ENCODE measurements around the gene F12.
"Not testable (repeated sequence)": the region's sequence is repeated elsewhere in the genome, so short reads cannot be mapped to it uniquely, and the experiment has no call there.

The F12 gene

DNA sequence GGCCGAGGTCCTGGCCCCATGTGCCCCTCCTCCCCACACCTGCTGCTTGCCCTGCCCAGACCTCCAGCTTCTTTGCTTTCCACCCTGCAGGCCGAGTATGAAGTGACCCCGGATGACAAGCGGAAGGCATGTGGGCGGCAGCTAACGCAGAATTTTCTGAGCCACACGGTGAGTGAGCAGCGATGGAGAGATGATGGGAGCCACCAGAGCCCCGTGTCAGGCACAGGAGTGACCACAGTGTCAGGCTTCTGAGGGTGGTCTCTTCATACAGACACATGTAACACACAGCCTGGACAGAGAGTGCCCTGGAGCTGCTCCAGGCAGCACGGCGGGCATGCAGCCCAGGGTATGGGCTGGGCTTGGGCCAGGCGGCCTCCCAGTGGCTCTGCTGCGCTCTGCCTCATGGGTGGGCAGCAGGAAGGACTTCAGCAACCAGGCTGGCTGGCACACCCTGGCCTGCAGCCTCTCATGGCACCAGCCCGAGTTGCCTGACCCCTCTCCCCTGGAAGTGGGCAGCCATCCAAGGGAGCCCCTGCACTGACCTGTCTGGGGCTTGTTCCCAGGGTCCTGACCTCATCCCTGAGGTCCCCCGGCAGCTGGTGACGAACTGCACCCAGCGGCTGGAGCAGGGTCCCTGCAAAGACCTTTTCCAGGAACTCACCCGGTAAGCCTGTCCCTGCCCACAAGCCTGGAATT is 22.9 kb upstream of the F12 start:
- no peak for DNase-seq

DNA sequence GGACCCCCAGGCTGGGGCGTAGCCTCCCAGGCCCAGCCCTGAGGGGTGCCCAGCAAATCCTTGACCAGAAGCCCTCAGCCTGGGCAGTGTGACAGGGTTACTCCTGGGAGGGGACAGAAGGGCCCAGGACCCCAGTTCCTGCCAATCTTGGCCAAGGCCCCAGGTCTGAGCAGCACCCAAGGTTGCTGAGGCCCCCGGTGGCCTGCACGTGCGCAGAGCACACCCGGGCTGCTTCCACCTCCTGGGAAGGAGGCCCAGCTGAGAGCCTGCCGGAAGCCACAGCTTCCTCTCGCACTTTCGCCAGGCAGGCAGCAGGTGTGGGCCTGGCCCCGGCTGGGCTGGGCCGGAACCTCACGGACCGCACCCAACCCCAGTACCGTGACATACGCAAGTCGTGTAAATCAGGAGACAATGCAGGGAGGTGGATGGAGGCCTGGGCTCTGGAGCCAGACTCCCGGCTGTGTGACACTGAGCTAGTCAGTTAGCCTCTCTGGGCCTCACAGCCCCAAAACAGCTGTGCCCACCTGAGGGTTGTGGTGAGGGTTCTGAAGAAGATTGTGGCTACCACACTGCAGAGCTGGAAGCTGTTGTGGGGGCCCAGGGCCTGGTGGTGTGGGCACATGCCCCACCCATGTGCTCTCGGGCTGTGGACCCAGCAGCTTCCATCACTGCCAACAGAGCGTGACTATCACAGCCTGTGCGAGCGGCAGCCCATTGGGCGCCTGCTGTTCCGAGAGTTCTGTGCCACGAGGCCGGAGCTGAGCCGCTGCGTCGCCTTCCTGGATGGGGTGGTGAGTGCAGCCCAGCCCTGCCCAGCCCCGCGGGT is 22.2 kb upstream of the F12 start:
- DNase-seq, result peak; percentile 89

DNA sequence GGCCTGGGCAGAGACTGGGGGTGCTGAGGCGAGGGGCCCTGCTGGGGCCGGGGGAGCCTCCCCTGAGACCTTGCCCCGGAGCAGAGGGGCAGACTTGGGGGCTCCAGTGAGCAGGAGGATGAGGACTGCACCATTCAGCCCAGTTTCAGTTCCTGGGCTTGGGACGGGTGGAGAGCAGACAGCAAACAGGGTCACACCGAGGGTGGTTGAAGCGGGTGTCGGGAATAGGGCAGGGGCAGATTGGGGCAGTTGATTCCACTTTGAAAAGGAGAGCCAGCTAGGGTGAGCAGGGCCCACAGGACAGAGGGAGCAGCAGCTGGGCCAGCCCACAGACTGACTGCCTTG is 21.6 kb upstream of the F12 start:
- DNase-seq, result no peak

DNA sequence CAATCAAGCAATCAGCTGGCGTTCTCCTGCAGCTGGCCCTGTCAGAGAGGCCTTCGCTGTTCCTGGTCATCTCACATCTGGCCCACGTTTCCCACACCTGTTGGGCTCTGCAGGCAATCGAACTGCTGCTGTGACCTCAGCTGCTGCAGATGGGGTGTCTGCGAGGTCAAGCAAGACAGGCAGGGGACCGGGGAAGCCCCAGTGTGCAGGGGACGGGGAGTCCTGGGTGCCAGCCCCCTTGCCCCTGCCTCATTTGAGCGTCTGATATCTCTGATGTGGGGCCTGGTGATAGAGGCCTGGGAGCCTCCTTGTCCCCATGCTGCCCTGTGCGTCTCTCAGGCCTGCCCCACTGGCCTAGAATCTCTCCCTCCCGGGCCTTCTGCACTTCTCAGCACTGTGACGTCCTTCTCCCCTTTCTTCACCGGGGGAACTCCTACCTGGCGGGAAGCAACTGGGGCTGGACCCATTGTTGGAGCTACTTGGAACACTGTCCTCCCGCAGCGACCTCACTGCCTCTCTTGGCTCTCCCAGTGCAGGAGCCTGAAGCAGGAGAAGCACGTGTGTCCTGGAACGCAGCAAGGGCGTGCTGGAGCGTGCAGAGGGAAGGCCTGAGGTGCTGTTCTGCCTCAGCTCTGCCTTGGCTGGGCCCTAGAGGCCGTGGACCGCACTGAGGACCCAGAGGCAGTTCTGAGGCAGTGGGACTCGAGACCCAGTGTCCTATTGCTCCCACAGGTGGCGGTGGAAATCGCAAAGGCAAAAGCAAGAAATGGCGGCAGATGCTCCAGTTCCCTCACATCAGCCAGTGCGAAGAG is 21.0 kb upstream of the F12 start:
- DNase-seq, result peak; percentile 66

DNA sequence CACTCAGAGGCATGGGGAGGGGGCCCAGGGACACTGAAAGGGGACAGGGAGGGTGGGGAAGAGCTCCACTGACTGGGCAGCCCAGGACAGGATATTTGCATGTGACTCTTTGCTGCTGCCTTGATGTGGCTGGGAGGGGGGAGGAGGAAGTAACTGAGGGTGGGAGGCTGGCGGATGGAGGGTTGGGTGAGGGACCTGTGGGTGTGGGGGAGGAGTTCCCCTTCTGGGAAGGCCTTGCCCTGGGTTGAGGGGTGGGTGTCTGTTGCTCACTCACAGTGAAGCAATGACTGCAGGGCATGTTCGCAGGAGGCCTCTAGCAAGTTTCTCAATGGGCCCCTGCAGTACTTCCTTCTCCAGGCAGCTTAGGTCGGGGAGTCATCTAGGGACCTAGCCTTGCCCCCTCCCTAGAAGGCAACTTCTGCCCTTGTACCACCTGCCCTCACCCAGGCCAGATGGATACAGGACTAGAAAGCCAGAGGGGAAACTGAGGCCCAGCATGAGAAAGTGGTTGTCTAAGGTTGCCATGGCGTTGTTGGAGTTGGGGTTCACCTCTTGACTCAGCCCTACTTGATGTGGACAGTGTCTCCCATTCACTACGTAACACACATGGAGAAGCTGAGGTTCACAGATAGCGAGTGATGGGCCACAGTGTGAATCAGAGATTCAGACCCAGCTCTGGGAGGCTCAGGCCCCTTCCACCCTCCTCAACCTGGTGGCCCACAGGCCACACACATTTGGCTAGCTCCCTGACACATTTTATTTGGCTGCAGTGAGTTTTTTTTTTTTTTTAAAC is 20.1 kb upstream of the F12 start:
- DNase-seq, result peak; percentile 90

DNA sequence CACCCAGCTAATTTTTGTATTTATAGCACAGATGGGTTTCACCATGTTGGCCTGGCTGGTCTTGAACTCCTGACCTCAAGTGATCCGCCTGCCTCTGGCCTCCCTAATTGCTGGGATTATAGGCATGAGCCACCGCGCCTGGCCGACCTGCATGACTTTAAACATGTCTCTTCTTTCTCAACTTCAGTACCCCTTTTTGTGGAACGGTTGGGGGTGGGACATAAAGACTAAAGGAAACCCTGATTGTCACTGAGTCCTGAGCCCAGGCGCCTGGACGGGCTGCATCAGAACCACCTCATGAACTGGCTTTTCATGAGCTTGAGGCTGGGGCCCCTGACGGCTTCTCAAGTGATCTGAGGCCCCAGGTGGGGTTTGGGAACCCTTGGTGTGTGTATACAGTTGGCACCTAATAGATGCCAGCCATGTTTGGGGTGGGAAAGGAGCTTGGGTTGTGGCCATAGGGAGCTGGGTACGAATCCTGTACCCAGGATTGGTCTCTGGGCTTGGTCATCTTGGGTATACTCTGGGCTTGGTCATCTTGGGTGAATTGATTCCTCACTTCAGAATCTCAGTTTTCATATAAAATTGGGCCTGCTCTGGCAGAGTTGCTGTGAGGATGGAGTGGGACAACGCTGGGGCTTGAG is 19.3 kb upstream of the F12 start:
- DNase-seq, result peak; percentile 59

DNA sequence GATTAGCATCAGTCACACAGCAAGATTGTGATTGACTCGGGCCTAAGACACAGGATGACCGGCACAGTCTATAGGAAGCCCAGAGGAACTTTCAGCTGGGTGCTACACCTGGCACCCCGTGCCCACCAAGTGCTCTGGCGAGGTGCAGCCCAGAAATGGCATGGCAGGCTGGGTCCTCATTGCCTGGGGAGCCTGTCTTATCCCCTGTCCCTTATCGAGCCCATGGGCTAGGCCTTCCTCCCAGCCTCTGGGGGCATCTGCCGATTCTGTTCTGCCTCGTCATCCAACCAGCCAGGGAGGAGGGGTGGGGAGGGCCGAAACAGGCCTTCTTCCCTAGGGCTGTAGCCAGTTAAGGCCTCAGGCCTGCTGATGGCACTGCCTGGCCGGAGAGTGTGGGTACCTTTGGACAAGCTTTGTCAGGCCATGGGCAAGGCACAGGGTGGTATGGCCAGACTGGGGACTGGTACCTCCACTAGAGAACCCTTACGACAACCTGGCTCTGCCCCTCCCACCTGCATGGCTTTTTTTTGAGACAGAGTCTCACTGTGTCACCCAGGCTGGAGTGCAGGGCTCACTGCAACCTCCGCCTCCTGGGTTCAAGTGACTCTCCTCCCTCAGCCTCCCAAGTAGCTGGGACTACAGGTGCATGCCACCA is 18.7 kb upstream of the F12 start:
- DNase-seq, result peak; percentile 79

DNA sequence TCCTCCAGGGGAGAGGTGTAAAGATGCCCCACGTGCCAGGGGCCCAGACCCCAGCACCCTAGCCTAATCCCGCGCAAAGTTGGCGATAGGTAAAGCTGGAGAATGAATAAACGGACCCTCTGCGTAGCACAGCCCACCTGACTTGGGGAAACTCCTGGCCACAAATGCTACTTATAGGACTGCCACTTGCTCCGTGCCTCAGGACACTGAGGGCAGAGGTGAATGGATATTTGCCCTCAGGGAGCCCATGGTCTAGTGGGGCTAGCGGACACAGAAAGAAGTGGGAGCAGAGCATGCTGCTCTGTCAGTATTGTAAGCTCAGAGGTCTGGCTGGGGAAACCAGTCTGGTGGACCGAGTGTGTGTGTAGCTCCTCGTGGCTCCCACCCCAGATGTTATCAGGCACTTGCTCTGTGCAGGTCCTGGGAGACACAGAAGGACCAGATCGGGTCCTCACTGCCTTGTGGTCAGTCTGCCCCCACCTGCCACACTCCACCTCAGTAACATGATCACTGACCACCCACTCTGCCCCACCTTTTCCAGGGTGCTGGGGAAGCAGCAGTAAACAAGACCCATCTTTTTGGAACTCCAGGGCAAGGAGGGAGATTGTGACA is 18.0 kb upstream of the F12 start:
- no peak for DNase-seq

DNA sequence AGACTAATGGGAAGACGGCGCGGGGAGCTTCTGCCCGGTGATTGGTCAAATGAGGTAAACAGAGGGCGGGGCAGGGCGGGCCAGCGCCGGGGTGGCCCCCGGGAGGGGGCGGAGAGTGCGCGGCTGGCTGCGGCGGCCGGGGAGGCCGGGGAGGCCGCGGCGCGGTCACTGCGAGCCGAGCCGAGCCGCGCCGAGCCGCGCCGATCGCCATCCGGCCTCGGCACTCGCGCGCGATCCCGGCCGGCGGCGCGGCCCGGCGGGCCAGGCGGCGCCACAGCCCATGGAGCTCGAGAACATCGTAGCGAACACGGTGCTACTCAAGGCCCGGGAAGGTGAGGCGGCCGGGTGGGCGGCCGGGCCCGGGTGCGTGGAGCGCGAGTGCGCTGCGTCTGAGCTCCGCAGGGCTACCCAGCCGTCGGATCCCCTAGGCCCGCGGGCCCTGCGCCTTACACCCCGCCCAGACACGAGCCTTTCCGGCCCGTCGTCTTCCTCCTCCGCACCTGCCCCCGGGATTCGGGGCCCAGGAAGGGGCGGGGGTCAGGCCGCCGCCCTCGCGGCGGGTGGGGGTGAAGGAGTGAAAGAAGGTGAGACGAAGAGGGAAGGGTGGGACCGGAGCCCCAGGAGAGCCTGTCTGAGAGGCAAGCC is 17.3 kb upstream of the F12 start, which contains the start of gene GRK6:
GRK6 (plus strand) TSS at position 111 of the 645 bp plus-strand sequence; CDS start at position 281, 170 bp downstream.
- DNase-seq, result peak; percentile 88

DNA sequence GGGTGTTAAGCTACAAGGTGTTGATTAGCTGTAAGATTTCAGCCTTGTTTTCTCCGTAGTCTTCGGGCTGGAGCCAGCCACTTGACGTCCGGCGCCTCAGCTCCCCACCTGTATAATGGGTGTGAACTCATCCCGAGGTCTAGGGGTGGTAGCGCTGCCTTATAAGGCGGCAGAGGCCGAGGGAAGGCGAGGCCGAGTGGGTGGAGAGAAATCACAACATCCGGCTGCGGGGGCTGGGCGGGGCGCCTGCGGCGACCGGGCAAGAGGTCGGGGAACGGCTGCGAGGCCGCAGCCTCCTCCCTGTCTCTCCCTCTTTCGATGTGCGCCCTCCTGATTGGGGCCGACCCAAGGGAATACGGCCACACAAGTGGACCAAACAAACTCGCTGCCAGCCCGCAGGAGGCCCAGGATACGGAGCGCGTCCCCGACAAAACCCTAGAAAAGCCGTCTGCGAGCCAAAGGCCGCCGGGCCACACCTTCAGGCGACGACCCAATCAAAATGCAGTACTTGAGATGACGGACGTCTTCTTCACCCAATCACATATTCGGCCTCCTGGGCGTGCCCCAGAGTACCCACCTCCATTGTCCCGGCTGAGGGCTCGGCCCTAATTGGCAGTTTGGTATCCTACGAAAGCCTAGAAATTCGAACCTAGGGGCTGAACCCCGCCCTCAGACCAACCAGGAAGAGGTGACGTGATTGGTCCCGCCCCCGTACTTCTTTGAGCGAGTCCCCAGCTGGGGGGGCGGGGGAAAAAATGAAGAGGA is 16.6 kb upstream of the F12 start:
- DNase-seq, result peak; percentile 97

DNA sequence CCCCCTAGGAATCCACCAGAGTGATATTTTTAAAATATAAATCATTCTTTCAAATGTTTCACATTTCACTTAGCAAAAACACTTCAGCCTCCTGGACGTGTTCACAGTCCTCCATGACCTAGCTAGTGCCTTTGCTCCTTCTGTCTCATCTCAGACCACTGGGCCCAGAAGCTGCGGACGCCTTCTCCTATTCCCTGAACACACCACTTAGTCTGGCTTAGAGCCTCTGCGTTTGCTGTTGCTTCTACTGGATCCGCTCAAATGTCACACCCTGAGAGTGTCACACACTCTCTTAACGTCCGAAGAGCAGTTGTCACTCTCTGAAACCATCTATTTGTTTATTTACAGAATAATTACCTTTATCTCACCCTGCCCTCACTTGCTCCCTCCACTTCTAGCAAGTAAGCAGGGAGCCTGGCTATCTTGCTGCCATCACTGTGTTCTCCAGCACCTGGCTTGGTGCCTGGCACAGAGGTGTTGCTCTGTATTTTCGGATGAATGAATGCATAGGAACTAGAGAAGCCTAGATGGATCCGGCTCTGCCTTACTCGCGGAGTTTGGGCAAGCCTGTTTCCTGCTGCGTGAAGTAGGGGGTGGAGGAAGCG is 15.9 kb upstream of the F12 start:
- no peak for DNase-seq

DNA sequence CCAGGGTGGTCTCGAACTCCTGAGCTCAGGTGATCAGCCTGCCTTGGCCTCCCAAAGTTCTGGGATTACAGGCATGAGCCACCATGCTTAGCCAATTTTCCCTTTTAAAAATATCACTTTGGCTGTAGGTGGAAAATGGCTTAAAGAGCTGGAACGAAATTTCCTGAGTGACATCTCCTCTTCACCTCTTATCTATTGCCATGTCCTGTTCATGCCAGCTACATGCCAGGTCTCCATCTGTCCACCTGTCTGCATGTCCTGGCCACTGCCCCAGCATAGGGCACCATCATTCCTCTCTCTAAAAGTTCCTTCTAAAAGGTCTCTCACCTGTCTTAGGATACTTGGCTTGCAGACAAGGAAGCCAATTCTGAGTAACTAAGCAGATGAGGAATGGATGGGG is 14.3 kb upstream of the F12 start:
- DNase-seq, result no peak

DNA sequence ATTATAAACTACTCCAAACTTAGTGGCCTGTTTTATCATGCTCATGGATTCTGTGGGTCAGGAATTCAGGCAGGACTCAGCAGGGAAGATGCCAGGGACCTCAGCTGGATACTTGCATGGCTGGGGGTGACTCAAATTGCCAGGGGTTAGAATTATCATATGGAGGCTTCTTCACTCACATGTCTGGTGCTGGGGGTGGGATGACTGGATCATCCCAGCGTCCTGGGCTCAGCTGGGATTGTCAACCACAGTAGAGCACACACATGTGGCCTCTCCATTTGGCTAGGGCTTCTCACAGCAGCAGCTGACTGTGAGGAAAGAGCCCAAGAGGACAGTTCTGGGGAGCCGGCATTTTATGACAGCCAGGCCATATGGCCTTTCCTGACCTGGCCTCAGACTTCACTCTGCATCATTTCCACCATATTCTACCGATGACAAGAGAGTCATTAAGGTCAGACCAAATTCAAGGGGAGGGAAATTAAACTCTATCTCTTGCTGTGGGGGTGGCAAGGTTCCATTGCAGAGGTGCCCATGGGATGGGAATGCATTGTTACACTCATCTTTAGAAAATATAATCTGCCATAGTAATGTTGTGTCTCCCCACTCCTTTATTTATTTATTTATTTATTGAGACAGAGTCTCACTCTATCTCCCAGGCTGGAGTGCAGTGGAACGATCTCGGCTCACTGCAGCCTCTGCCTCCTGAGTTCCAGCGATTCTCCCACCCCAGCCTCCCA is 11.9 kb upstream of the F12 start:
- no peak for DNase-seq

DNA sequence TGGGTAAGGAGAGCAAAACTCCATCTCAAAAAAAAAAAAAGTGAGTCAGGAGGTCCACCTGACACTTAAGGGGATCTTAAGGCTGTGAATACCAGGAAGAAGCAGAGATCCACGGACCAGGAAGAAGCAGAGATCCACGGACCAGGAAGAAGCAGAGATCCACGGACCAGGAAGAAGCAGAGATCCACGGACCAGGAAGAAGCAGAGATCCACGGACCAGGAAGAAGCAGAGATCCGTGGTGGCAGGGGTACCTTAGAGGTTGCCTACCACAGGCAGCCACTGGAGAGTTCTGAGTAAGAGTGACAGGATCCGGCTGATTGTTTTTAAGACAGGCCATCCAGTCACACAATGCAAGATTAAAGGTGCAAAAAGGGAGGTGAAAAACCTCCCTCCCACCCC is 11.1 kb upstream of the F12 start:
- DNase-seq, result not testable (repeated sequence)

DNA sequence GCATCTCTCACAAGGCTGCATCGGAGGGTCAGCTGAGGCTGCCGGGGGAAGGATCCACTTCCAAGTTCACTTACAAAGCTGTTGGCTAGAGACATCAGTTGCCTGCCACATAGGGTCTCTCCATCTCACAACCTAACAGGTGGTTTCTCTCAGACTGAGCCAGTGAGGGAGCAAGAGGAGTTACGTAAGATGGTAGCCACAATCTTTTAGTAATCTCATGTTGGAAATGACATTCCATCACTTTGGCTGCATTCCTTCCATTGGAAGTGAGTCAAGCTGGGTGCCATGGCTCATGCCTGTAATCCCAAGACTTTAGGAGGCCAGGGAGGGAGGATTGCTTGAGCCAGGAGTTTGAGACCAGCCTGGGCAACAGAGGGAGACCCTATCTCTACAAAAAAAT is 9.7 kb upstream of the F12 start:
- DNase-seq, result no peak

DNA sequence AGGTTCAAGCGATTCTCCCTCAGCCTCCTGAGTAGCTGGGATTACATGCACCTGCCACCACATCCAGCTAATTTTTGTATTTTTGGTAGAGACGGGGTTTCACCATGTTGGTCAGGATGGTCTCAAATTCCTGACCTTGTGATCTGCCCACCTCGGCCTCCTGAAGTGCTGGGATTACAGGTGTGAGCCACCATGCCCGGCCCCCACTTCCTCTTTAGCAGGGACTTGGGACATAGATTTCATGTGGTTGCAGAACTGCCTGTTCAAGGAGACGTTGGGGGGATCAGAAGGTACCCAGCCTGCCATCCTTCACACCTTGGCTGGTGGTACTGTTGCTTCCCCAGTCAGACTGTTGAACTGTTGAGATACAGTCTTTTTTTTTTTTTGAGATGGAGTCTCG is 7.7 kb upstream of the F12 start:
- not testable (repeated sequence) for DNase-seq

DNA sequence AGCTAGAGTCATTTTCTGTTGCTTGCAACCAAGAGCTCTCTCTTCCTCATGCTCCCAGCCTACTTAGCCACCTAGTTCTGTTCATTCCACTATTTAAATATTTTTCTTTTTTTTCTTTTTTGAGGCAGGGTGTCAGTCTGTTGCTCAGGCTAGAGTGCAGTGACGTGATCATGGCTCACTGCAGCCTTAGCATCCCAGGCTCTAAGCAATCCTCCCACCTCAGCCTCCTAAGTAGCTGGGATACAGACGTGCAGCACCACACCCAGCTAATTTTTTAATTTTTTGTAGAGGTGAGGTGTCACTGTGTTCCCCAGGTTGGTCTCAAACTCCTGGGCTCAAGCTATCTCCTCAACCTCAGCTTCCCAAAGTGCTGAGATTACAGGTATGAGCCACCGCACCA is 5.1 kb upstream of the F12 start:
- DNase-seq, result no peak

DNA sequence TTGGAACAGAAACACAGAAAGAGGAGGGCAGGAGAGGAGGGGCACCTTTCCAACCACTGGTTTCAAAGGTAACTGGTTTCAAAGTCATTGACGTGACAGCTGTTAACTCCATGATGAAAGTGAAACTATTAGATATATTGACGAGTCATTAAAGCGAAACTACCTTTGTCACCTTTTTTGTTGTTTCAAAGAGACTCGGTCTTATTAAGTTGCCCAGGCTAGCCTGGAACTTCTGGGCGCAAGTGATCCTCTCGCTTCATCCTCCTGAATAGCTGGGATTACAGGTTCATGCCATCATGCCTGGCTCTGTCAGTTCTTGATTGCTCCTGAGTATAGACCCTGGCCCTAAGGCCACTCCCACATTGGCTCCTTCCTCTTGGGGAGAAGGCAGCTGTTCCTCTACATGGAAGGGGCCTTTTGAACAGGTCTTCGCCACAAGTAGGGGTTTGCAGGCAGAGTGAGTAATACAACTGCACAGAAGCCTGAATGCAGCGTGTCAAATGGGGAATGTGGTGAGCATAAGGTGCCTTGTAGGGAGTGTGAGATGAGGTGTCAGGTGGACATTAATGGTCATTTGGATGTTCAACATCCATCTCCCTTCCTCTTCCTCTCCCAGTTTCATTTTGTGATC is 3.4 kb upstream of the F12 start:
- DNase-seq, result no peak

Data from activated CD8-positive, alpha-beta memory T cell treated with anti-CD3 and anti-CD28 coated beads for 24 hours (primary cell).